HepG2 (cell line): ENCODE measurements around the gene CCDC87. TPM values are rescaled to one million over a fixed set of nuclear protein-coding genes. Genes with fewer than 3 reads are reported as not detected.

Experiments used
- ATAC-seq: fragments of 200-7000 bp; cut with Tn5 transposase; 3 replicates; pipeline ENCODE4 v1.9.1; 2020; ENCODE audit warnings: mild to moderate bottlenecking, moderate library complexity
- BruUV-seq: library from RNA; stranded (reverse); fragments of 400-500 nt; replicated peaks from 2 replicates; lab custom pipeline; 2021; lab: Mats Ljungman, UMichigan
- CTCF ChIA-PET: fragments of 300-600 bp; formaldehyde crosslinking; extraction: SDS; loops from one replicate; lab custom pipeline; 2021; ENCODE audit warnings: low total read pairs, inconsistent platforms, low intra/inter-chr PET ratio; lab: Yijun Ruan, JAX
- POLR2A ChIA-PET: fragments of 350-600 bp; sonication (Branson Sonifier 250); formaldehyde crosslinking; loops from one replicate; lab custom pipeline; 2020; ENCODE audit warnings: antibody characterized with exemption, inconsistent platforms; lab: Yijun Ruan, JAX
- DNase-seq: peaks from one replicate; pipeline ENCODE4 v3.0.0-alpha.2; 2015; ENCODE audit warnings: low spot score
- FAIRE-seq: peaks from 3 replicates; lab custom pipeline; 2011; peaks lifted over from hg19 to GRCh38; lab: Jason Lieb, UNC
- H2AFZ ChIP-seq: one replicate; pipeline ENCODE4 v1.6.1; 2011; ENCODE audit warnings: low read length, inconsistent platforms
- H3K27ac ChIP-seq: fragments of 300-600 bp; 3 replicates; pipeline ENCODE4 v1.8.0; 2011; ENCODE audit warnings: mixed run types, mild to moderate bottlenecking, mixed read lengths, low read length, inconsistent platforms; ENCODE audit not compliant: insufficient read depth; ENCODE audit errors: extremely low read length
- H3K27me3 ChIP-seq, 2 experiments: fragments of 200-600 bp in 1 of 2; 2 replicates in 1 of 2; 3 replicates in 1 of 2; pipeline versions ENCODE4 v1.6.0 to v1.8.0; 2011; ENCODE audit warnings: low read length in 2 of 2, mild to moderate bottlenecking in 2 of 2, moderate library complexity in 2 of 2, inconsistent platforms in 1 of 2; ENCODE audit not compliant: insufficient read depth in 2 of 2, control insufficient read depth in 1 of 2
- H3K36me3 ChIP-seq, 2 experiments: fragments of 200-600 bp in 1 of 2; replicated peaks in 1 of 2; 2 replicates in 1 of 2; 3 replicates in 1 of 2; pipeline versions ENCODE4 v1.5.1 to v1.8.0; 2011; ENCODE audit warnings: low read length in 2 of 2, inconsistent platforms in 1 of 2; ENCODE audit not compliant: insufficient read depth in 2 of 2, control insufficient read depth in 1 of 2
- H3K4me1 ChIP-seq: 2 replicates; pipeline ENCODE4 v1.5.1; 2012; ENCODE audit warnings: low read length, inconsistent platforms; ENCODE audit not compliant: insufficient read depth
- H3K4me2 ChIP-seq: 2 replicates; pipeline ENCODE4 v1.6.0; 2011; ENCODE audit warnings: low read depth, low read length, inconsistent platforms
- H3K4me3 ChIP-seq, 3 experiments: fragments of 200-600 bp in 1 of 3; sonication (generic), shearing (Covaris generic) in 1 of 3; replicated peaks in 1 of 3; 2 replicates each; pipeline ENCODE4 v1.5.1; 2011 to 2016; ENCODE audit warnings: low read length in 3 of 3, inconsistent platforms in 2 of 3, low read depth in 2 of 3, mild to moderate bottlenecking in 2 of 3, control low read depth in 1 of 3, mixed read lengths in 1 of 3; ENCODE audit not compliant: insufficient read depth in 1 of 3
- H3K79me2 ChIP-seq: one replicate; pipeline ENCODE4 v1.6.1; 2011; ENCODE audit warnings: low read length, inconsistent platforms; ENCODE audit not compliant: insufficient read depth
- H3K9ac ChIP-seq: 2 replicates; pipeline ENCODE4 v1.6.0; 2011; ENCODE audit warnings: mild to moderate bottlenecking, low read depth, low read length, inconsistent platforms; ENCODE audit not compliant: insufficient read depth
- H3K9me3 ChIP-seq: 2 replicates; pipeline ENCODE4 v1.5.1; 2012; ENCODE audit warnings: mild to moderate bottlenecking, low read length
- H4K20me1 ChIP-seq: 2 replicates; pipeline ENCODE4 v1.6.0; 2011; ENCODE audit warnings: inconsistent platforms, mild to moderate bottlenecking, low read length, moderate library complexity; ENCODE audit not compliant: insufficient read depth
- MAFG ChIP-seq: sonication (generic); formaldehyde crosslinking; IDR thresholded peaks from 2 replicates; pipeline ENCODE4 v1.5.1; 2020; ENCODE audit warnings: mild to moderate bottlenecking, missing genetic modification reagents
- MXD4 ChIP-seq: IDR thresholded peaks from 2 replicates; pipeline ENCODE4 v1.6.1; 2016; ENCODE audit warnings: mild to moderate bottlenecking, missing biosample characterization, missing genetic modification reagents
- MYNN ChIP-seq: sonication (generic); formaldehyde crosslinking; IDR thresholded peaks from 2 replicates; pipeline ENCODE4 v1.4.0; 2020; ENCODE audit warnings: mild to moderate bottlenecking, low read depth, missing genetic modification reagents
- NAIF1 ChIP-seq: sonication (generic); formaldehyde crosslinking; IDR thresholded peaks from 2 replicates; pipeline ENCODE4 v1.5.0; 2020; ENCODE audit warnings: mild to moderate bottlenecking, missing genetic modification reagents, borderline replicate concordance
- PAX8 ChIP-seq: sonication (generic); formaldehyde crosslinking; IDR thresholded peaks from 2 replicates; pipeline ENCODE4 v1.8.0; 2022; ENCODE audit warnings: mild to moderate bottlenecking, missing genetic modification reagents, borderline replicate concordance
- RAD21 ChIP-seq: fragments of 450-650 bp; formaldehyde crosslinking; IDR thresholded peaks from 2 replicates; pipeline ENCODE4 v1.5.0; 2020; ENCODE audit warnings: mild to moderate bottlenecking
- RBM22 ChIP-seq: fragments of 200-400 bp; formaldehyde crosslinking; optimal IDR thresholded peaks from 2 replicates; pipeline ENCODE3; 2017; ENCODE audit warnings: mild to moderate bottlenecking, low read length, moderate library complexity
- REXO4 ChIP-seq: sonication (generic); formaldehyde crosslinking; IDR thresholded peaks from 2 replicates; pipeline ENCODE4 v1.8.0; 2022; ENCODE audit warnings: missing genetic modification reagents, mild to moderate bottlenecking, borderline replicate concordance
- RFX1 ChIP-seq: fragments of 450-650 bp; IDR thresholded peaks from 2 replicates; pipeline ENCODE4 v1.6.1; 2017
- ZEB1 ChIP-seq: IDR thresholded peaks from 2 replicates; pipeline ENCODE4 v1.6.1; 2012; ENCODE audit warnings: mild to moderate bottlenecking, low read depth, inconsistent platforms; ENCODE audit not compliant: insufficient replicate concordance
- ZNF441 ChIP-seq: sonication (generic); formaldehyde crosslinking; IDR thresholded peaks from 2 replicates; pipeline ENCODE4 v1.7.0; 2021; ENCODE audit warnings: missing genetic modification reagents, borderline replicate concordance
- ZNF564 ChIP-seq: sonication (generic); formaldehyde crosslinking; IDR thresholded peaks from 2 replicates; pipeline ENCODE4 v1.8.1; 2023; ENCODE audit warnings: mild to moderate bottlenecking, missing genetic modification reagents
- ZNF598 ChIP-seq: sonication (generic); formaldehyde crosslinking; IDR thresholded peaks from 2 replicates; pipeline ENCODE4 v1.5.1; 2020; ENCODE audit warnings: mild to moderate bottlenecking, missing genetic modification reagents, borderline replicate concordance
- ZNF747 ChIP-seq: sonication (generic); formaldehyde crosslinking; IDR thresholded peaks from 2 replicates; pipeline ENCODE4 v1.8.1; 2023; ENCODE audit warnings: missing genetic modification reagents, mild to moderate bottlenecking, borderline replicate concordance
- ZNF772 ChIP-seq: sonication (generic); formaldehyde crosslinking; IDR thresholded peaks from 2 replicates; pipeline ENCODE4 v1.5.0; 2020; ENCODE audit warnings: mild to moderate bottlenecking, missing genetic modification reagents
- ZNF773 ChIP-seq: sonication (generic); formaldehyde crosslinking; IDR thresholded peaks from 2 replicates; pipeline ENCODE4 v1.4.0; 2020; ENCODE audit warnings: missing genetic modification reagents, borderline replicate concordance
- ZNF776 ChIP-seq: sonication (generic); formaldehyde crosslinking; IDR thresholded peaks from 2 replicates; pipeline ENCODE4 v1.4.0; 2020; ENCODE audit warnings: mild to moderate bottlenecking, missing genetic modification reagents
- WGBS: methylation state at CpG from one replicate; pipeline ENCODE4 v1.1.6; 2017; ENCODE audit warnings: low lambda C conversion rate; 5-methylcytosine and 5-hydroxymethylcytosine counted together
- in situ Hi-C: cut with HindIII; loops from 2 replicates; pipeline ENCODE4 v1.10.0; 2017; ENCODE audit warnings: low pct_unique_long_range_greater_than_20kb; ENCODE audit not compliant: extremely low pct_ligation_motif_present
- intact Hi-C: fragments of 100-400 bp; cut with micrococcal nuclease; formaldehyde crosslinking; loops from one replicate; pipeline ENCODE4 v1.10.0; 2022; ENCODE audit not compliant: unreplicated experiment
- polyA plus RNA-seq, 8 experiments: library from polyadenylated mRNA; depleted of rRNA in 3 of 8; stranded (reverse) in 7 of 8; unstranded in 1 of 8; fragments of >200 nt; fragmentation: Illumina TruSeq in 4 of 8; extraction: Trizol in 4 of 8; gene quantifications; 2 replicates each; pipeline versions ENCODE4 v1.2.1 to v1.2.3, GENCODE V29; 2011 to 2016; ENCODE audit warnings: low read depth in 4 of 8, missing spikeins in 1 of 8, mixed read lengths in 1 of 8; ENCODE audit not compliant: insufficient read depth in 1 of 8
- total RNA-seq, 5 experiments: library from RNA; depleted of rRNA; stranded (reverse); fragments of >200 nt; fragmentation: Illumina TruSeq; extraction: Trizol; gene quantifications; 2 replicates each; pipeline ENCODE4 v1.2.3, GENCODE V29; 2016; ENCODE audit warnings: low read depth in 1 of 5
- TF ChIP-seq, protein P1 (sequence below): sonication (generic); formaldehyde crosslinking; IDR thresholded peaks from 2 replicates; pipeline ENCODE4 v1.4.0; 2020; ENCODE audit warnings: missing genetic modification reagents, low read depth, mild to moderate bottlenecking, borderline replicate concordance
- TF ChIP-seq, protein P2 (sequence below): sonication (generic); formaldehyde crosslinking; IDR thresholded peaks from 2 replicates; pipeline ENCODE4 v1.4.0; 2020; ENCODE audit warnings: missing genetic modification reagents
- TF ChIP-seq, protein P3 (sequence below): sonication (generic); formaldehyde crosslinking; IDR thresholded peaks from 2 replicates; pipeline ENCODE4 v1.5.0; 2020; ENCODE audit warnings: mild to moderate bottlenecking, missing genetic modification reagents

Gene CCDC87
- total and polyA plus RNA-seq, 2 of the 13 experiments (the other 11 are each of a cell fraction or from before 2014, with no cell fraction given): 0.05 to 0.42 TPM

DNA sequence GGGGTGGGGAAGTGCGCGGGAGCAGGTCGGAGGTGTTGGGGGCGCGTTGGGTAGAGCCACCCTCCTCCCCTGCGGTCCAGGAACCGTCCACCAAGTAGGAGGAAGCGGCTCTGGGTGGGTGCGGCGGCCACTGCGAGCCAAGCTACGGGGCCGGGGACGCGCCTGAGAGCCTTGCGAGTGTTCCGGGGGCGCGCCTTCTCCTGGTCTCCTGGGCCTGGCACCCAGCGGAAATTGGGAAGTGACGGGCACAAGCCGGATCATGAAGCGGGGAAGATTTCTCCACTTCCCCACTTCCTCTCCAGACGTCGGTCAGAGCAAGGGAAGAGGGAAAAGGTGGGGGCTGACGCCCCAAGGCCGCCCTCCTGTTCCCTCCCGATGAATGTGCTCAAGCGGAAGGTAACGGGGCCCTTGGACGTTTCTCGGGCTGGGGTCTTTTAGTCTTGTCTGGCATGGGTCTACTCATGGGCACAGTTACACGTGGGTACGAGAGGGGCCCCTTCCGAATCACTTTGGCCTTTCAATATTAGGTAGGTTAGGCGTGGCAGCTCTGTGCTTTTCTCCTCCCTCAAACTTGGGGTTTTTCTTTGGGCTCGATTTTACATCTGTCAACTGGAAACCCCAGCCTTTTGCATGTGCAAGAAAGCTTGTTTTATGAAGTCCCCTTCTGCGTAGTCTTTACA, 24.4 kb upstream of the CCDC87 start:
- intact Hi-C loops (loop anchor here (2.0 kb wide), 1 partner anchor 24 kb away; the partner anchor contains the start of genes CCDC87 and CCS), in situ Hi-C loops (no loop called here)
- Histone ChIP-seq H3K4me2 (peak overlapping the region; percentile 88), H3K4me3 (peak overlapping the region; percentile 89 to 93 (median 92)), H3K9ac (peak overlapping the region; percentile 92), H4K20me1 (peaks cover 54% of the 10 kb centered on the region), H3K79me2 (peaks cover 57% of the 10 kb centered on the region), H3K36me3 (peaks cover 0 to 20% of the 10 kb centered on the region in 2 experiments; a peak in 3 of 5 replicates), H3K9me3 (no peaks in the 10 kb centered on the region), H2AFZ (no peak overlapping the region), H3K4me1 (peaks cover 51% of the 10 kb centered on the region), H3K27ac (peak overlapping the region; percentile 89), H3K27me3 (no peaks in the 10 kb centered on the region; a peak in 1 of 5 replicates)
- ChIA-PET POLR2A (interaction anchor here (0.6 to 10.6 kb wide), 18 partner anchors 8 to 305 kb away, joined by 3 to 211 read pairs (median 8); partner anchors contain the start of genes ACTN3, CCDC87, CCS and DPP3), CTCF (no interaction called here)
- FAIRE-seq (no peak), ATAC-seq (peak; percentile 57), DNase-seq (no peak)
- WGBS: 0% methylated on average over 9 of the region's 38 CpGs
- no TSS peak for BruUV-seq
- TF ChIP-seq MXD4: no peak
- TF ChIP-seq ZNF772 (CRISPR knock-in tag): 0 out of 2 replicates have a peak, but pooled peaks have one; percentile 51
- TF ChIP-seq, protein P1, sequence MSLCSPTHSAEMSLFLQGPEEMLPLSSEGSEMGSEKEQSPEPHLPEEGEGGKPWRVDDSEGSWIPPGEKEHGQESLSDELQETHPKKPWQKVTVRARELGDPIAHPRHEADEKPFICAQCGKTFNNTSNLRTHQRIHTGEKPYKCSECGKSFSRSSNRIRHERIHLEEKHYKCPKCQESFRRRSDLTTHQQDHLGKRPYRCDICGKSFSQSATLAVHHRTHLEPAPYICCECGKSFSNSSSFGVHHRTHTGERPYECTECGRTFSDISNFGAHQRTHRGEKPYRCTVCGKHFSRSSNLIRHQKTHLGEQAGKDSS (CRISPR knock-in tag): no peak
- 0 out of 2 replicates have a peak, but pooled peaks have one; percentile 2 for TF ChIP-seq ZNF598 (CRISPR knock-in tag)
- peak; percentile 47; the same call in 1 of the 2 replicates for TF ChIP-seq ZNF747 (CRISPR knock-in tag)
- TF ChIP-seq MYNN (CRISPR knock-in tag): no peak
- TF ChIP-seq NAIF1: no peak
- no peak for TF ChIP-seq PAX8 (CRISPR knock-in tag)
- TF ChIP-seq REXO4: peak; percentile 50; the same call in 1 of the 2 replicates
- TF ChIP-seq RBM22: no peak
- peak; percentile 6; the same call in 1 of the 2 replicates for TF ChIP-seq RAD21 (CRISPR knock-in tag)
- no peak for TF ChIP-seq ZNF564 (CRISPR knock-in tag)
- TF ChIP-seq, protein P2, sequence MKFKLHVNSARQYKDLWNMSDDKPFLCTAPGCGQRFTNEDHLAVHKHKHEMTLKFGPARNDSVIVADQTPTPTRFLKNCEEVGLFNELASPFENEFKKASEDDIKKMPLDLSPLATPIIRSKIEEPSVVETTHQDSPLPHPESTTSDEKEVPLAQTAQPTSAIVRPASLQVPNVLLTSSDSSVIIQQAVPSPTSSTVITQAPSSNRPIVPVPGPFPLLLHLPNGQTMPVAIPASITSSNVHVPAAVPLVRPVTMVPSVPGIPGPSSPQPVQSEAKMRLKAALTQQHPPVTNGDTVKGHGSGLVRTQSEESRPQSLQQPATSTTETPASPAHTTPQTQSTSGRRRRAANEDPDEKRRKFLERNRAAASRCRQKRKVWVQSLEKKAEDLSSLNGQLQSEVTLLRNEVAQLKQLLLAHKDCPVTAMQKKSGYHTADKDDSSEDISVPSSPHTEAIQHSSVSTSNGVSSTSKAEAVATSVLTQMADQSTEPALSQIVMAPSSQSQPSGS (CRISPR knock-in tag): no peak
- TF ChIP-seq, protein P3, sequence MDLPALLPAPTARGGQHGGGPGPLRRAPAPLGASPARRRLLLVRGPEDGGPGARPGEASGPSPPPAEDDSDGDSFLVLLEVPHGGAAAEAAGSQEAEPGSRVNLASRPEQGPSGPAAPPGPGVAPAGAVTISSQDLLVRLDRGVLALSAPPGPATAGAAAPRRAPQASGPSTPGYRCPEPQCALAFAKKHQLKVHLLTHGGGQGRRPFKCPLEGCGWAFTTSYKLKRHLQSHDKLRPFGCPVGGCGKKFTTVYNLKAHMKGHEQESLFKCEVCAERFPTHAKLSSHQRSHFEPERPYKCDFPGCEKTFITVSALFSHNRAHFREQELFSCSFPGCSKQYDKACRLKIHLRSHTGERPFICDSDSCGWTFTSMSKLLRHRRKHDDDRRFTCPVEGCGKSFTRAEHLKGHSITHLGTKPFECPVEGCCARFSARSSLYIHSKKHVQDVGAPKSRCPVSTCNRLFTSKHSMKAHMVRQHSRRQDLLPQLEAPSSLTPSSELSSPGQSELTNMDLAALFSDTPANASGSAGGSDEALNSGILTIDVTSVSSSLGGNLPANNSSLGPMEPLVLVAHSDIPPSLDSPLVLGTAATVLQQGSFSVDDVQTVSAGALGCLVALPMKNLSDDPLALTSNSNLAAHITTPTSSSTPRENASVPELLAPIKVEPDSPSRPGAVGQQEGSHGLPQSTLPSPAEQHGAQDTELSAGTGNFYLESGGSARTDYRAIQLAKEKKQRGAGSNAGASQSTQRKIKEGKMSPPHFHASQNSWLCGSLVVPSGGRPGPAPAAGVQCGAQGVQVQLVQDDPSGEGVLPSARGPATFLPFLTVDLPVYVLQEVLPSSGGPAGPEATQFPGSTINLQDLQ: no peak
- no peak for TF ChIP-seq MAFG (CRISPR knock-in tag)
- TF ChIP-seq ZNF441 (CRISPR knock-in tag): no peak
- no peak for TF ChIP-seq RFX1
- no peak for TF ChIP-seq ZNF773 (CRISPR knock-in tag)
- 0 out of 2 replicates have a peak, but pooled peaks have one; percentile 44 for TF ChIP-seq ZNF776 (CRISPR knock-in tag)
- TF ChIP-seq ZEB1: peak; percentile 34
